ENCODE data around the gene CLTB.
"Not testable (repeated sequence)": the region's sequence is repeated elsewhere in the genome, so short reads cannot be mapped to it uniquely, and the experiment has no call there.

Gene CLTB

GRCh38 chr5:176415952-176416924 is at the start of gene CLTB:
Gene CLTB (minus strand): TSS chr5:176416539. CDS start chr5:176416363, 176 bp downstream.
- peak; percentile 94 for DNase-seq

GRCh38 chr5:176463113-176463764 is 46.9 kb upstream of the CLTB start:
- no peak for DNase-seq

GRCh38 chr5:176461349-176461748 is 45.0 kb upstream of the CLTB start:
- DNase-seq: no peak

GRCh38 chr5:176458904-176459561 is 42.7 kb upstream of the CLTB start:
- DNase-seq: no peak

- no peak for DNase-seq
Measured at GRCh38 chr5:176454724-176455394, 38.5 kb upstream of the CLTB start.

- no peak for DNase-seq
Measured at GRCh38 chr5:176450077-176450476, 33.7 kb upstream of the CLTB start.

GRCh38 chr5:176447978-176448608 is 31.8 kb upstream of the CLTB start, which contains the start of gene FAF2:
Gene FAF2 (plus strand): TSS chr5:176448385. CDS start chr5:176448408, 23 bp downstream.
- DNase-seq: peak; percentile 98

- no peak for DNase-seq
Measured at GRCh38 chr5:176447591-176447977, 31.2 kb upstream of the CLTB start.

GRCh38 chr5:176446884-176447590 is 30.7 kb upstream of the CLTB start:
- no peak for DNase-seq

- DNase-seq: no peak
Measured at GRCh38 chr5:176446028-176446665, 29.8 kb upstream of the CLTB start.

- no peak for DNase-seq
Measured at GRCh38 chr5:176444742-176445141, 28.4 kb upstream of the CLTB start.

- DNase-seq: not testable (repeated sequence)
Measured at GRCh38 chr5:176442911-176443310, 26.6 kb upstream of the CLTB start.

GRCh38 chr5:176441921-176442323 is 25.6 kb upstream of the CLTB start:
- DNase-seq: no peak

- DNase-seq: no peak
Measured at GRCh38 chr5:176440927-176441706, 24.8 kb upstream of the CLTB start.

- no peak for DNase-seq
Measured at GRCh38 chr5:176438959-176439757, 22.8 kb upstream of the CLTB start.

GRCh38 chr5:176436656-176437055 is 20.3 kb upstream of the CLTB start:
- DNase-seq: no peak

GRCh38 chr5:176432707-176433106 is 16.4 kb upstream of the CLTB start:
- no peak for DNase-seq

- DNase-seq: no peak
Measured at GRCh38 chr5:176429972-176430371, 13.6 kb upstream of the CLTB start.

GRCh38 chr5:176427971-176428370 is 11.6 kb upstream of the CLTB start:
- no peak for DNase-seq
